HCT116 (cell line): ENCODE data around the gene LSM12. TPM values are rescaled to one million over a fixed set of nuclear protein-coding genes. Genes with fewer than 3 reads are reported as not detected.

Experiments used
- ATAC-seq: fragments of 200-7000 bp; cut with Tn5 transposase; 2 replicates; pipeline ENCODE4 v1.9.1; 2020; ENCODE audit warnings: mild to moderate bottlenecking, moderate library complexity
- BruUV-seq: library from RNA; stranded (reverse); fragments of 400-500 nt; replicated peaks from 2 replicates; lab custom pipeline; 2021; lab: Mats Ljungman, UMichigan
- CTCF ChIA-PET: fragments of 300-600 bp; sonication (Branson Sonifier 250); formaldehyde crosslinking; loops from one replicate; lab custom pipeline; 2021; ENCODE audit warnings: antibody characterized with exemption; lab: Charles Lee
- POLR2A ChIA-PET: fragments of 300-600, 350-600 bp; sonication (Branson Sonifier 250); formaldehyde crosslinking; loops from one replicate; lab custom pipeline; 2021; ENCODE audit warnings: antibody characterized with exemption; lab: Charles Lee
- RAD21 ChIA-PET, 2 experiments: fragments of 300-600 bp; sonication (Branson Sonifier 250); formaldehyde crosslinking; loops; one replicate each; lab custom pipeline; 2023; ENCODE audit warnings: low total read pairs in 2 of 2; ENCODE audit not compliant: uncharacterized antibody in 2 of 2, unreplicated experiment in 2 of 2, low non-redundant PET in 1 of 2; lab: Charles Lee
- DNase-seq: peaks from one replicate; pipeline ENCODE4 v3.0.0-alpha.2; 2010; ENCODE audit warnings: low read depth, low spot score
- H2AFZ ChIP-seq: fragments of 200-600 bp; shearing (Covaris generic), sonication (generic); 2 replicates; pipeline ENCODE4 v1.6.1; 2017; ENCODE audit warnings: low read depth, mixed run types, mixed read lengths, antibody characterized with exemption, low read length; ENCODE audit not compliant: poor library complexity, severe bottlenecking
- H3K27ac ChIP-seq: 2 replicates; pipeline ENCODE4 v1.5.1; 2012; ENCODE audit warnings: low read depth, low read length
- H3K27me3 ChIP-seq: fragments of 200-600 bp; sonication (generic); 2 replicates; pipeline ENCODE4 v1.6.1; 2016; ENCODE audit warnings: mixed run types, low read length, mixed read lengths; ENCODE audit not compliant: insufficient read depth
- H3K36me3 ChIP-seq, 2 experiments: fragments of 200-500 bp in 1 of 2; fragments of 200-600 bp in 1 of 2; sonication (Bioruptor generic) in 1 of 2; sonication (generic) in 1 of 2; 2 replicates each; pipeline versions ENCODE4 v1.5.1 to v1.6.1; 2014 to 2016; ENCODE audit warnings: low read length in 2 of 2, inconsistent platforms in 1 of 2, mixed read lengths in 1 of 2, mixed run types in 1 of 2; ENCODE audit not compliant: insufficient read depth in 2 of 2, control insufficient read depth in 1 of 2
- H3K4me1 ChIP-seq, 2 experiments: fragments of 200-600 bp in 1 of 2; sonication (generic) in 1 of 2; 2 replicates each; pipeline versions ENCODE4 v1.5.1 to v1.6.1; 2012 to 2017; ENCODE audit warnings: low read length in 2 of 2, inconsistent platforms in 1 of 2, mild to moderate bottlenecking in 1 of 2, mixed read lengths in 1 of 2, mixed run types in 1 of 2, moderate library complexity in 1 of 2; ENCODE audit not compliant: insufficient read depth in 2 of 2, control insufficient read depth in 1 of 2
- H3K4me2 ChIP-seq: fragments of 200-600 bp; sonication (generic); 2 replicates; pipeline ENCODE4 v1.6.1; 2017; ENCODE audit warnings: mixed run types, low read length, mixed read lengths
- H3K4me3 ChIP-seq, 2 experiments: fragments of 200-600 bp in 1 of 2; sonication (generic) in 1 of 2; replicated peaks in 1 of 2; 2 replicates each; pipeline ENCODE4 v1.5.1; 2011 to 2016; ENCODE audit warnings: low read length in 2 of 2, control low read depth in 1 of 2, low read depth in 1 of 2, mild to moderate bottlenecking in 1 of 2, mixed read lengths in 1 of 2, mixed run types in 1 of 2
- H3K79me2 ChIP-seq: fragments of 200-600 bp; sonication (generic); 2 replicates; pipeline ENCODE4 v1.6.1; 2017; ENCODE audit warnings: mild to moderate bottlenecking, mixed run types, low read length, moderate library complexity, mixed read lengths; ENCODE audit not compliant: insufficient read depth
- H3K9ac ChIP-seq: fragments of 200-600 bp; sonication (generic); 2 replicates; pipeline ENCODE4 v1.6.1; 2016; ENCODE audit warnings: low read length, mixed read lengths
- H3K9me2 ChIP-seq: fragments of 200-600 bp; sonication (generic), shearing (Covaris generic); 2 replicates; pipeline ENCODE4 v1.6.1; 2017; ENCODE audit warnings: mixed run types, mild to moderate bottlenecking, moderate library complexity; ENCODE audit not compliant: insufficient read depth
- H3K9me3 ChIP-seq, 2 experiments: fragments of 200-500 bp in 1 of 2; fragments of 200-600 bp in 1 of 2; sonication (Bioruptor generic) in 1 of 2; sonication (generic) in 1 of 2; 2 replicates each; pipeline ENCODE4 v1.6.1; 2014 to 2017; ENCODE audit warnings: low read length in 2 of 2, mixed read lengths in 2 of 2, inconsistent platforms in 1 of 2, low read depth in 1 of 2, mild to moderate bottlenecking in 1 of 2, mixed run types in 1 of 2, moderate library complexity in 1 of 2; ENCODE audit not compliant: control insufficient read depth in 1 of 2, insufficient read depth in 1 of 2
- H4K20me1 ChIP-seq: fragments of 200-600 bp; sonication (generic), shearing (Covaris generic); 2 replicates; pipeline ENCODE4 v1.6.1; 2017; ENCODE audit warnings: mixed run types, mild to moderate bottlenecking, moderate library complexity; ENCODE audit not compliant: insufficient read depth
- ELF1 ChIP-seq: IDR thresholded peaks from 2 replicates; pipeline ENCODE4 v1.6.1; 2012; ENCODE audit warnings: low read depth, borderline replicate concordance
- EZH2phosphoT487 ChIP-seq: fragments of 200-600 bp; IDR thresholded peaks from 2 replicates; pipeline ENCODE4 v1.6.1; 2018; ENCODE audit warnings: antibody characterized with exemption, borderline replicate concordance
- ZNF274 ChIP-seq: fragments of 200-500 bp; sonication (Bioruptor generic); IDR thresholded peaks from 2 replicates; pipeline ENCODE4 v1.6.1; 2014; ENCODE audit warnings: mild to moderate bottlenecking, low read depth, low read length, inconsistent platforms
- intact Hi-C: fragments of 100-400 bp; cut with micrococcal nuclease; formaldehyde crosslinking; loops from 2 replicates; pipeline ENCODE4 v1.10.0; 2022
- total RNA-seq: library from RNA; stranded (reverse); gene quantifications from one replicate; pipeline ENCODE4 v1.2.1, GENCODE V29; 2021; ENCODE audit not compliant: unreplicated experiment
- TF ChIP-seq, protein P1 (sequence below): IDR thresholded peaks from 2 replicates; pipeline ENCODE4 v1.6.1; 2011; ENCODE audit warnings: mild to moderate bottlenecking, low read length, moderate library complexity; ENCODE audit not compliant: insufficient replicate concordance; ENCODE audit errors: extremely low read depth
- TF ChIP-seq, protein P2 (sequence below): IDR thresholded peaks from 2 replicates; pipeline ENCODE4 v1.6.1; 2012; ENCODE audit warnings: low read depth

LSM12 gene
- total RNA-seq, 1 experiment from 2014 or later: 99.6 TPM

DNA sequence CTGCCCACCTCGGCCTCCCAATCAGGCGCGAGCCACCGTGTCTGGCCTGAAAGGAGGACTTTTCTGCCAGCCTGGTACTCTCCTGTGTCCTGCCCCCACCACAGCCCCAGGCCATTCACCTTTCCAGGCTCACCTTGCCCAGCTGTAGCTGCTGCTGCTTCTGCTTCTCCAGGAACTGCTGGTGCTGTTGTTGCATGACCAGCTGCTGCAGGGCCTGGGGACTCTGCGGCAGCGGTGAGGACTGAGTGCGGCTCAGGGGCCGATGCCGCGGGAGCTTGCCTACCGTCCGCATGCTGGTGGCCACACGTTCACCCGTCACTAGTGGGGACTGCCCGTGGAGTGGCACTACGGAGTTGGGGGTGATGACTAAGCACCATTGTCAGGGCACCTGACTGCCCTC, 21.8 kb upstream of the LSM12 start:
- Histone ChIP-seq H3K36me3 (no peaks in the 10 kb centered on the region; a peak in 1 of 4 replicates), H3K4me1 (peaks cover 25 to 46% of the 10 kb centered on the region in 2 experiments), H3K27ac (no peak overlapping the region), H3K4me2 (no peak overlapping the region), H3K27me3 (no peaks in the 10 kb centered on the region), H2AFZ (no peak overlapping the region), H3K79me2 (no peaks in the 10 kb centered on the region), H4K20me1 (no peaks in the 10 kb centered on the region), H3K9me2 (no peaks in the 10 kb centered on the region), H3K4me3 (no peak overlapping the region), H3K9me3 (no peaks in the 10 kb centered on the region), H3K9ac (no peak overlapping the region)
- POLR2A ChIA-PET: interaction anchor here (1.0 to 1.3 kb wide), 2 partner anchors 9 to 50 kb away, joined by 3 read pairs; no protein-coding TSS in a partner anchor
- RAD21 ChIA-PET: no interaction called here
- CTCF ChIA-PET: interaction anchor here (0.8 to 0.9 kb wide), 2 partner anchors 10 to 80 kb away, joined by 3 read pairs; no protein-coding TSS in a partner anchor
- intact Hi-C loops: no loop called here
- no peak for ATAC-seq
- BruUV-seq: no TSS peak
- no peak for DNase-seq
- no peak for TF ChIP-seq ZNF274
- TF ChIP-seq EZH2phosphoT487: no peak
- TF ChIP-seq, protein P1, sequence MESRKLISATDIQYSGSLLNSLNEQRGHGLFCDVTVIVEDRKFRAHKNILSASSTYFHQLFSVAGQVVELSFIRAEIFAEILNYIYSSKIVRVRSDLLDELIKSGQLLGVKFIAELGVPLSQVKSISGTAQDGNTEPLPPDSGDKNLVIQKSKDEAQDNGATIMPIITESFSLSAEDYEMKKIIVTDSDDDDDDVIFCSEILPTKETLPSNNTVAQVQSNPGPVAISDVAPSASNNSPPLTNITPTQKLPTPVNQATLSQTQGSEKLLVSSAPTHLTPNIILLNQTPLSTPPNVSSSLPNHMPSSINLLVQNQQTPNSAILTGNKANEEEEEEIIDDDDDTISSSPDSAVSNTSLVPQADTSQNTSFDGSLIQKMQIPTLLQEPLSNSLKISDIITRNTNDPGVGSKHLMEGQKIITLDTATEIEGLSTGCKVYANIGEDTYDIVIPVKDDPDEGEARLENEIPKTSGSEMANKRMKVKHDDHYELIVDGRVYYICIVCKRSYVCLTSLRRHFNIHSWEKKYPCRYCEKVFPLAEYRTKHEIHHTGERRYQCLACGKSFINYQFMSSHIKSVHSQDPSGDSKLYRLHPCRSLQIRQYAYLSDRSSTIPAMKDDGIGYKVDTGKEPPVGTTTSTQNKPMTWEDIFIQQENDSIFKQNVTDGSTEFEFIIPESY: no peak
- TF ChIP-seq, protein P2, sequence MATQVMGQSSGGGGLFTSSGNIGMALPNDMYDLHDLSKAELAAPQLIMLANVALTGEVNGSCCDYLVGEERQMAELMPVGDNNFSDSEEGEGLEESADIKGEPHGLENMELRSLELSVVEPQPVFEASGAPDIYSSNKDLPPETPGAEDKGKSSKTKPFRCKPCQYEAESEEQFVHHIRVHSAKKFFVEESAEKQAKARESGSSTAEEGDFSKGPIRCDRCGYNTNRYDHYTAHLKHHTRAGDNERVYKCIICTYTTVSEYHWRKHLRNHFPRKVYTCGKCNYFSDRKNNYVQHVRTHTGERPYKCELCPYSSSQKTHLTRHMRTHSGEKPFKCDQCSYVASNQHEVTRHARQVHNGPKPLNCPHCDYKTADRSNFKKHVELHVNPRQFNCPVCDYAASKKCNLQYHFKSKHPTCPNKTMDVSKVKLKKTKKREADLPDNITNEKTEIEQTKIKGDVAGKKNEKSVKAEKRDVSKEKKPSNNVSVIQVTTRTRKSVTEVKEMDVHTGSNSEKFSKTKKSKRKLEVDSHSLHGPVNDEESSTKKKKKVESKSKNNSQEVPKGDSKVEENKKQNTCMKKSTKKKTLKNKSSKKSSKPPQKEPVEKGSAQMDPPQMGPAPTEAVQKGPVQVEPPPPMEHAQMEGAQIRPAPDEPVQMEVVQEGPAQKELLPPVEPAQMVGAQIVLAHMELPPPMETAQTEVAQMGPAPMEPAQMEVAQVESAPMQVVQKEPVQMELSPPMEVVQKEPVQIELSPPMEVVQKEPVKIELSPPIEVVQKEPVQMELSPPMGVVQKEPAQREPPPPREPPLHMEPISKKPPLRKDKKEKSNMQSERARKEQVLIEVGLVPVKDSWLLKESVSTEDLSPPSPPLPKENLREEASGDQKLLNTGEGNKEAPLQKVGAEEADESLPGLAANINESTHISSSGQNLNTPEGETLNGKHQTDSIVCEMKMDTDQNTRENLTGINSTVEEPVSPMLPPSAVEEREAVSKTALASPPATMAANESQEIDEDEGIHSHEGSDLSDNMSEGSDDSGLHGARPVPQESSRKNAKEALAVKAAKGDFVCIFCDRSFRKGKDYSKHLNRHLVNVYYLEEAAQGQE: no peak
- TF ChIP-seq ELF1: no peak
